Limb (tissue), 2 donors: ENCODE results near the gene SOX12.
A peak's percentile ranks its signal among the peaks of the same experiment; 100 is the strongest.

Source experiments
- DNase-seq, 2 donors: peaks; one replicate each; pipeline ENCODE4 v3.0.0-alpha.2; 2016; ENCODE audit errors: extremely low spot score in 2 of 2

SOX12 gene

DNA sequence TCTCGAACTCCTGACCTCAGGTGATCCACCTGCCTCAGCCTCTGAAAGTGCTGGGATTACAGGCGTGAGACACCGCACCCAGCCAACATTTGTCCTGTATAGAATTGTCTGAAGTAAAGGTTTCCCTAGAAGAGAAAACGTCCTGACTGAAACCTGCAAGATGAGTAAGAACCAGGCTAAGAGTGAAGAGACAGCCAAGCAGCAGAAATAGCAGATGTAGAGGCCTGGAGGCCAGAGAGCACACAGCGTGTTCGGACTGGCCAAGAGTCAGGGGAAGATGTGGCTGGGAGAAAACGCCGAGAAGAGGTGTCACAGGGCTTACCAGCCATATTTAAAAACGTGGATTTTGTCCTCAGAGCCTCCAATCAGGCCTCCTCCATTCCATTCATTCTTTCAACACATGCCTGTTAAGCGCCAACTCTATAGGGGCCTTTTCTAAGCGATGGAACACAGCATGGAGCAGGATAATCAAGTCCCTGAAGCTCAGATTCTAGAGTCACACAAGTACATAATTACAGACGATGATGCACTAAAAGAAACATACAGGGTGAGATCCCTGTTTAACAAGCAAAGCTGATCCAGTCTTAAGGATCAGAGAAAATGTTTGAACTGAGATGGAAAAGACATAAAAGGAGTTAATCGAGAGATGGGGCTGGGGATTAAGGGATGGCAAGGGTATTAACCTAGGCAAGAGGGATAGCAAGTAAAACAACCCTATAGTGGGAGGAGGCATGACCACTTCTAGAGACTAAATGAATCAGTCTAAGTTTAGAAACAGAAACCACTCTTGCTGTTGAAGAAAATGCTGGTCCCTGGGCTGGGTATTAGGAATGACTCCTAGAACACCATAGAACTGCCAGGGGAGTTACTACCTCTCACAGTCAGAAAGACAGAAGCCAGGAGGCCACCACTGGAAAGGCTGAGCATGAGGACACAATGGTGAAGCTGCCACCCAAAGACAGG lies 23.2 kb upstream of the SOX12 start:
- DNase-seq: no peak

DNA sequence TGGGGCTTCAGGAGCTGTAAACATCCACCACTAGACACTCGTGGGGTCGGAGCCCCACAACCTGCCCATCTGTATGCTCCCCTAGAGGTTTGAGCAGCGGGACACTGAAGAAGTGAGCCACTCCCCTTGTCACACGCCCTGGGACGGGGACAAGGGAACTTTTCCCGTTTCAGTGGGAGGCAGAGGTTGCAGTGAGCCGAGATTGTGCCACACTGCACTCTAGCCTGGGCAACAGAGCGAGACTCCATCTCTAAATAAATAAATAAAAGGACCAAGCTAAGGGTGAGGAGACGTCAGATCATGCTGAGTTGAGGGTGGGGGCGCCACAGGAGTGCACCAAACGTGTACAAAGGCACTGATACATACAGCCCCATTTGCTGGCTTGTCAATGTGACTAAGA lies 19.6 kb upstream of the SOX12 start:
- DNase-seq: no peak

GRCh38 chr20:308427-309038 lies 16.8 kb upstream of the SOX12 start:
- no peak for DNase-seq

DNA sequence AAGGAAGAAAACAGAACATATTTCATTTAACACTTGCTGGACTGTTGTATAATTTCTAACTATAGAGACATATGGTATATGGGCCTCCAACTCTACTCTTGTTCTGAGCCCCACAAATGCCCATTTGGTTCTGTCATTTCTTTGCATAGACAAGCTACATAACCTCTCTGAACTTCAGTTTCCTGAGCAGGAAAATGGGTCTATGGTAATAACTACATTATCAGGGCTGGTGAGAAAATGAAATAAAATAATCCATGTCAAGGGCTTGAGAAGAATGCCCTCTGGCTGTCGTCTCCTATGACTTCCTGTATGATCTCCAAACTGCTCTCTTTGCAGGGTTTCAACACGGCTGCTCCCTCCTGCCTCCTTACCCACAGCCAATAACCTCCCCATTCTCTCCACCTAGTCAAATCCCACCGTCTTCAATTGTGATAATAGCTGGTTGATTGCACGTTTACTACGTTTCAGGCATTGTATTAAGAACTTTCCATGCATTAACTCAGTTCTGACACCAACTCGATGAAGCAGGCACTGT lies 16.0 kb upstream of the SOX12 start:
- DNase-seq: no peak

- peak; percentile 99 to 100 for DNase-seq
These were observed 15.3 kb upstream of the SOX12 start for GRCh38 chr20:309841-310644.

GRCh38 chr20:310645-311044 lies 14.7 kb upstream of the SOX12 start:
- no peak for DNase-seq

- no peak for DNase-seq
These were observed 13.7 kb upstream of the SOX12 start for GRCh38 chr20:311609-312008.

GRCh38 chr20:312067-312466 lies 13.3 kb upstream of the SOX12 start:
- no peak for DNase-seq

DNA sequence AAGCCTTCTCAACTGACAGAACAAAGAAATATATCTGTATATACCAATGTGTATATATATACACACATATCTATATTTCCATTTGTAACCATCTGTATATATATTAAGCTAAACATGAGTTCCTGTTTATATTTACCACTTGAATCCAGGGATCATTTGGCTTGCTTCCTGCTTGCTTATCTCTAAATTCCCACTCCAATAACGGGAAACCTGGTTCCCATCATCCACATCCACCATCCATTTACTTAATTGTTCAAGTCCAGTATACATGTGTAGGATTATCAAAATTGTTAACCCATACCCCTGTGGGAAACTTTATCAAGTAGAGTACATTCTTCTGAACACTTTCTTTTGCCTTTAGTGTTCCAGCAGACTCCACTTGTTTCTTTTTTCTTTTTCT lies 12.5 kb upstream of the SOX12 start:
- DNase-seq: no peak

- DNase-seq: no peak
These were observed 11.9 kb upstream of the SOX12 start for GRCh38 chr20:313402-313801.

- DNase-seq: no peak
These were observed 11.4 kb upstream of the SOX12 start for GRCh38 chr20:313948-314347.

GRCh38 chr20:316316-317068 lies 8.9 kb upstream of the SOX12 start:
- no peak for DNase-seq

DNA sequence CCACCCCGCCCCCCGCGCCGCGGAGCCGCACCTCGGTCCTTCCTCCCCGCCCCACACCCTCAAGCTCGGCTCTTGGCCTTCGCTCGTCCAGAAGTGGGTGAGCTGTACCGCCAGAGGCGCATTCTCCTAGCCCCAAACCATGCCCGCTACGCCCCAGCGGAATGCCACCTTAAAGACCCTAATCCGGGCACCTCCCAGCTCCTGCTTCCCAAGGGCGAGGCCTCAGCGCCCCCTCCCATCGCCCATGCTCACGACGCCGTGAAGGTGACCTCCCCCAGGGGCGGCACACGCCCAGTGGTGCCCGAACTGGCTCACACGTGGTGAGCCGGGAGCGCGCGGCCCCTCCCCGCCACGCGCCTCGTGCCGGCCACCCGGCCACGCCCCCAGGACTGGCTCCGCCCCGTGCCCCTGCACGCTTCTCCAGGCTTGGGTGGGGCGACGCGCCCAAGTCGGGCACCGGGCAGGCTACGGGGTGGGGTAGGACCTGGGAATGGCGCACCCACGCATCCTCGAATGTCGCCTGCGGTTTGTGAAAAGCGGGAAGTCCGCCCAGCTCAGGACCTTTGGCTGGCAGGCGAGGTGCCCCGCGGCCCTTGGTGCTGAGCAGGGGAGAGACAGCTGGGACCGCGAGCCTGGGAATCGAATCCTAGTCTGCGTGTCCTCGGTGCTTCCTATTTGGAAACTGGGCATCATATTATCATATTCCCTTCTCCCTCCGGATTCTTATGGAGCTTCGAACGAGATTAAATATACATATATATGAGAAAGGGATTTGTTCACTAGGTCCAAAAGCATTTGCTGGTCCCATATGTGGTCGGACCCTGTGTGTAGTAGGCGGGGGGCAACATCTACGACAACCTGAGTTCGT lies 941 bp upstream of the SOX12 start:
- DNase-seq: peak; percentile 77 to 94

DNA sequence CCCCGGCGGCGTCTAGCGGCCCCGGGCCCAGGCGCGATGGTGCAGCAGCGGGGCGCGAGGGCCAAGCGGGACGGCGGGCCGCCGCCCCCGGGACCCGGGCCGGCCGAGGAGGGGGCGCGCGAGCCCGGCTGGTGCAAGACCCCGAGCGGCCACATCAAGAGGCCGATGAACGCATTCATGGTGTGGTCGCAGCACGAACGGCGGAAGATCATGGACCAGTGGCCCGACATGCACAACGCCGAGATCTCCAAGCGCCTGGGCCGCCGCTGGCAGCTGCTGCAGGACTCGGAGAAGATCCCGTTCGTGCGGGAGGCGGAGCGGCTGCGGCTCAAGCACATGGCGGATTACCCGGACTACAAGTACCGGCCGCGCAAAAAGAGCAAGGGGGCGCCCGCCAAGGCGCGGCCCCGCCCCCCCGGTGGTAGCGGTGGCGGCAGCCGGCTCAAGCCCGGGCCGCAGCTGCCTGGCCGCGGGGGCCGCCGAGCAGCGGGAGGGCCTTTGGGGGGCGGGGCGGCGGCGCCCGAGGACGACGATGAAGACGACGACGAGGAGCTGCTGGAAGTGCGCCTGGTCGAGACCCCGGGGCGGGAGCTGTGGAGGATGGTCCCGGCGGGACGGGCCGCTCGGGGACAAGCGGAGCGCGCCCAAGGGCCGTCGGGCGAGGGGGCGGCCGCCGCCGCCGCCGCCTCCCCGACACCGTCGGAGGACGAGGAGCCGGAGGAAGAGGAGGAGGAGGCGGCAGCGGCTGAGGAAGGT lies 715 bp downstream of the SOX12 start:
- DNase-seq: peak; percentile 62 to 86

DNA sequence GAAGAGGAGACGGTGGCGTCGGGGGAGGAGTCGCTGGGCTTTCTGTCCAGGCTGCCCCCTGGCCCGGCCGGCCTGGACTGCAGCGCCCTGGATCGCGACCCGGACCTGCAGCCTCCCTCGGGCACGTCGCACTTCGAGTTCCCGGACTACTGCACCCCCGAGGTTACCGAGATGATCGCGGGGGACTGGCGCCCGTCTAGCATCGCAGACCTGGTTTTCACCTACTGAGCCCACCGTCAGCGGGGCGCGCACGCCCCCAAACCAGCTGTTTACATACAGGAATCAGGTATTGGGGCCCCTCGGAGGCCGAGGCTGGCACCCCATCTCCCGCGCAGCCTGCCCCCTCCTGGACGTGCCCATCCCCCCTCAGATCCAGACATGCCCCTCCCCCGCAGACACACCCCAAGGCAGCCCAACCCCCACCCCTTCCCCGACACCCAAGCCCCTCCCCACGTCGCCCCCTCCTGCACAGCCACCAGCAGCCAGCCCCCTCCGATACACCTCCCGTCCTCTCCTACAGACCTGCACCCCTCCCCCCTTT lies 1.4 kb downstream of the SOX12 start:
- no peak for DNase-seq

DNA sequence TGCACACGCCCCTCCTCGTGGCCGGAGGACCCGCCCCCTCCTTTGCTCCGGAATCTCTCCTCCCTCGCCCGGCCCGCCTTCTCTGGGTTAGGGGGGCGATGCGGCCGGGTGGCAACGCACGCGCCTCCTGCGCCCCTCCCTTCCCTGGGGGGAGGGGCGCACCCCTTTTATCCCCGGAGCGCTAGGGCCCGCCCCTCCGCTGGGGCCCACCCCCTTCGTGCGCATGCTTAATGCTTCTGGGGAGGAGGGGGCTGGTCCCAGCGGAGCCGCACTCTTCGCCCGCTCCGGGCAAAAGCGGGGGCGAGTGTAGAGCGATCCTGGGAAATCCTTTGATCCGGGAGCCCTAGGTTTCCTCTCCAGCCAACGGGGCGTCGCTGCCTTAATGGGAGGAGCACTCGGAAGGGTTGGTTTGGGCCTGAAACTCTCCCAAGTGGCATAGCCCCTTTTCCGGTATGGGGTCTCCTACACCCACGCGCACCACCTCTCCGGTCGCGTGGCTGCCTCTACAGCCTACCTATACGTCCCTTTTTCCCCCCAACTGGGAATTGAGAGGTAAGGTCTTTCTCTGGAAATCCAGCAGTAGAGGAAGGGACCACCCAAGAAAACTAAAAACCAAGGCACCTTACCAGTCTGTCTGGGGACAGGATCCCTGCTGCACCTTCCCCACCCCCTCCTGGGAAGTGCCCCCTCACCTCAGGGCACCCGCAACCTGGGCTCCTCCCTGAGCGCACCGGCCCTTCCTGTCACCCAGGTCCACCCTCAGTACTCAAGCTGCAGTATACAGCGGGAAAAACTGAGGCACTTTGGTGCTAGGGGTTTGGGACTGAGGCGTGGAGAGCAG lies 2.1 kb downstream of the SOX12 start:
- peak; percentile 93 to 95 for DNase-seq

GRCh38 chr20:328027-328974 lies 2.9 kb downstream of the SOX12 start:
- no peak for DNase-seq
